HepG2 (cell line): ENCODE results near the gene EYA4. TPM values are rescaled to one million over a fixed set of nuclear protein-coding genes. Genes with fewer than 3 reads are reported as not detected.

Experiments used
- ATAC-seq: fragments of 200-7000 bp; cut with Tn5 transposase; 3 replicates; pipeline ENCODE4 v1.9.1; 2020; ENCODE audit warnings: mild to moderate bottlenecking, moderate library complexity
- BruUV-seq: library from RNA; stranded (reverse); fragments of 400-500 nt; replicated peaks from 2 replicates; lab custom pipeline; 2021; lab: Mats Ljungman, UMichigan
- CTCF ChIA-PET: fragments of 300-600 bp; formaldehyde crosslinking; extraction: SDS; loops from one replicate; lab custom pipeline; 2021; ENCODE audit warnings: low total read pairs, inconsistent platforms, low intra/inter-chr PET ratio; lab: Yijun Ruan, JAX
- POLR2A ChIA-PET: fragments of 350-600 bp; sonication (Branson Sonifier 250); formaldehyde crosslinking; loops from one replicate; lab custom pipeline; 2020; ENCODE audit warnings: antibody characterized with exemption, inconsistent platforms; lab: Yijun Ruan, JAX
- DNase-seq: peaks from one replicate; pipeline ENCODE4 v3.0.0-alpha.2; 2015; ENCODE audit warnings: low spot score
- FAIRE-seq: peaks from 3 replicates; lab custom pipeline; 2011; peaks lifted over from hg19 to GRCh38; lab: Jason Lieb, UNC
- H2AFZ ChIP-seq: one replicate; pipeline ENCODE4 v1.6.1; 2011; ENCODE audit warnings: low read length, inconsistent platforms
- H3K27ac ChIP-seq: fragments of 300-600 bp; 3 replicates; pipeline ENCODE4 v1.8.0; 2011; ENCODE audit warnings: mixed run types, mild to moderate bottlenecking, mixed read lengths, low read length, inconsistent platforms; ENCODE audit not compliant: insufficient read depth; ENCODE audit errors: extremely low read length
- H3K27me3 ChIP-seq, 2 experiments: fragments of 200-600 bp in 1 of 2; 2 replicates in 1 of 2; 3 replicates in 1 of 2; pipeline versions ENCODE4 v1.6.0 to v1.8.0; 2011; ENCODE audit warnings: low read length in 2 of 2, mild to moderate bottlenecking in 2 of 2, moderate library complexity in 2 of 2, inconsistent platforms in 1 of 2; ENCODE audit not compliant: insufficient read depth in 2 of 2, control insufficient read depth in 1 of 2
- H3K36me3 ChIP-seq, 2 experiments: fragments of 200-600 bp in 1 of 2; replicated peaks in 1 of 2; 2 replicates in 1 of 2; 3 replicates in 1 of 2; pipeline versions ENCODE4 v1.5.1 to v1.8.0; 2011; ENCODE audit warnings: low read length in 2 of 2, inconsistent platforms in 1 of 2; ENCODE audit not compliant: insufficient read depth in 2 of 2, control insufficient read depth in 1 of 2
- H3K4me1 ChIP-seq: 2 replicates; pipeline ENCODE4 v1.5.1; 2012; ENCODE audit warnings: low read length, inconsistent platforms; ENCODE audit not compliant: insufficient read depth
- H3K4me2 ChIP-seq: 2 replicates; pipeline ENCODE4 v1.6.0; 2011; ENCODE audit warnings: low read depth, low read length, inconsistent platforms
- H3K4me3 ChIP-seq, 3 experiments: fragments of 200-600 bp in 1 of 3; sonication (generic), shearing (Covaris generic) in 1 of 3; replicated peaks in 1 of 3; 2 replicates each; pipeline ENCODE4 v1.5.1; 2011 to 2016; ENCODE audit warnings: low read length in 3 of 3, inconsistent platforms in 2 of 3, low read depth in 2 of 3, mild to moderate bottlenecking in 2 of 3, control low read depth in 1 of 3, mixed read lengths in 1 of 3; ENCODE audit not compliant: insufficient read depth in 1 of 3
- H3K79me2 ChIP-seq: one replicate; pipeline ENCODE4 v1.6.1; 2011; ENCODE audit warnings: low read length, inconsistent platforms; ENCODE audit not compliant: insufficient read depth
- H3K9ac ChIP-seq: 2 replicates; pipeline ENCODE4 v1.6.0; 2011; ENCODE audit warnings: mild to moderate bottlenecking, low read depth, low read length, inconsistent platforms; ENCODE audit not compliant: insufficient read depth
- H3K9me3 ChIP-seq: 2 replicates; pipeline ENCODE4 v1.5.1; 2012; ENCODE audit warnings: mild to moderate bottlenecking, low read length
- H4K20me1 ChIP-seq: 2 replicates; pipeline ENCODE4 v1.6.0; 2011; ENCODE audit warnings: inconsistent platforms, mild to moderate bottlenecking, low read length, moderate library complexity; ENCODE audit not compliant: insufficient read depth
- ELF3 ChIP-seq: IDR thresholded peaks from 2 replicates; pipeline ENCODE4 v1.6.1; 2016; ENCODE audit warnings: missing genetic modification reagents, missing compliant biosample characterization
- GMEB1 ChIP-seq: sonication (generic); formaldehyde crosslinking; IDR thresholded peaks from 2 replicates; pipeline ENCODE4 v1.5.1; 2020; ENCODE audit warnings: missing genetic modification reagents, mild to moderate bottlenecking, borderline replicate concordance
- HOXA7 ChIP-seq: sonication (generic); formaldehyde crosslinking; IDR thresholded peaks from 2 replicates; pipeline ENCODE4 v1.8.1; 2022; ENCODE audit warnings: mild to moderate bottlenecking, missing genetic modification reagents, moderate library complexity
- ISL2 ChIP-seq: sonication (generic); formaldehyde crosslinking; IDR thresholded peaks from 2 replicates; pipeline ENCODE4 v1.5.0; 2020; ENCODE audit warnings: missing genetic modification reagents
- LCORL ChIP-seq, 2 experiments: fragments of 450-650 bp in 1 of 2; sonication (generic) in 1 of 2; formaldehyde crosslinking in 1 of 2; IDR thresholded peaks; 2 replicates each; pipeline versions ENCODE4 v1.5.0 to v1.6.1; 2017 to 2020; ENCODE audit warnings: antibody characterized with exemption in 1 of 2, missing genetic modification reagents in 1 of 2
- MBNL3 ChIP-seq: fragments of 250-450 bp; sonication (Bioruptor Pico); conservative IDR thresholded peaks from 2 replicates; pipeline ENCODE4 v1.8.0; 2022; ENCODE audit warnings: mild to moderate bottlenecking, inconsistent platforms
- MED1 ChIP-seq: sonication (generic); formaldehyde crosslinking; IDR thresholded peaks from 2 replicates; pipeline ENCODE4 v1.4.0; 2020; ENCODE audit warnings: missing genetic modification reagents
- ZNF253 ChIP-seq: sonication (generic); formaldehyde crosslinking; IDR thresholded peaks from 2 replicates; pipeline ENCODE4 v1.8.0; 2022; ENCODE audit warnings: mild to moderate bottlenecking, missing genetic modification reagents, borderline replicate concordance
- ZNF331 ChIP-seq: sonication (generic); formaldehyde crosslinking; IDR thresholded peaks from 2 replicates; pipeline ENCODE4 v1.4.0; 2020; ENCODE audit warnings: missing genetic modification reagents
- ZNF441 ChIP-seq: sonication (generic); formaldehyde crosslinking; IDR thresholded peaks from 2 replicates; pipeline ENCODE4 v1.7.0; 2021; ENCODE audit warnings: missing genetic modification reagents, borderline replicate concordance
- ZNF552 ChIP-seq: sonication (generic); formaldehyde crosslinking; IDR thresholded peaks from 2 replicates; pipeline ENCODE4 v1.9.0; 2022; ENCODE audit warnings: missing genetic modification reagents, mild to moderate bottlenecking, borderline replicate concordance
- ZNF558 ChIP-seq: sonication (generic); formaldehyde crosslinking; IDR thresholded peaks from 2 replicates; pipeline ENCODE4 v1.9.0; 2022; ENCODE audit warnings: mild to moderate bottlenecking, missing genetic modification reagents, borderline replicate concordance
- WGBS: methylation state at CpG from one replicate; pipeline ENCODE4 v1.1.6; 2017; ENCODE audit warnings: low lambda C conversion rate; 5-methylcytosine and 5-hydroxymethylcytosine counted together
- in situ Hi-C: cut with HindIII; loops from 2 replicates; pipeline ENCODE4 v1.10.0; 2017; ENCODE audit warnings: low pct_unique_long_range_greater_than_20kb; ENCODE audit not compliant: extremely low pct_ligation_motif_present
- intact Hi-C: fragments of 100-400 bp; cut with micrococcal nuclease; formaldehyde crosslinking; loops from one replicate; pipeline ENCODE4 v1.10.0; 2022; ENCODE audit not compliant: unreplicated experiment
- polyA plus RNA-seq, 8 experiments: library from polyadenylated mRNA; depleted of rRNA in 3 of 8; stranded (reverse) in 7 of 8; unstranded in 1 of 8; fragments of >200 nt; fragmentation: Illumina TruSeq in 4 of 8; extraction: Trizol in 4 of 8; gene quantifications; 2 replicates each; pipeline versions ENCODE4 v1.2.1 to v1.2.3, GENCODE V29; 2011 to 2016; ENCODE audit warnings: low read depth in 4 of 8, missing spikeins in 1 of 8, mixed read lengths in 1 of 8; ENCODE audit not compliant: insufficient read depth in 1 of 8
- total RNA-seq, 5 experiments: library from RNA; depleted of rRNA; stranded (reverse); fragments of >200 nt; fragmentation: Illumina TruSeq; extraction: Trizol; gene quantifications; 2 replicates each; pipeline ENCODE4 v1.2.3, GENCODE V29; 2016; ENCODE audit warnings: low read depth in 1 of 5
- TF ChIP-seq, protein P1 (sequence below): sonication (generic); formaldehyde crosslinking; IDR thresholded peaks from 2 replicates; pipeline ENCODE4 v1.8.1; 2022; ENCODE audit warnings: low read depth, mild to moderate bottlenecking, missing genetic modification reagents
- TF ChIP-seq, protein P2 (sequence below): sonication (generic); formaldehyde crosslinking; IDR thresholded peaks from 2 replicates; pipeline ENCODE4 v1.5.0; 2020; ENCODE audit warnings: mild to moderate bottlenecking, missing genetic modification reagents
- TF ChIP-seq, protein P3 (sequence below): sonication (generic); formaldehyde crosslinking; IDR thresholded peaks from 2 replicates; pipeline ENCODE4 v1.8.0; 2022; ENCODE audit warnings: mild to moderate bottlenecking, missing genetic modification reagents; ENCODE audit not compliant: insufficient replicate concordance

The EYA4 gene
- total and polyA plus RNA-seq, 2 of the 13 experiments (the other 11 are each of a cell fraction or from before 2014, with no cell fraction given), result not detected

GRCh38 chr6:133418108-133418507 lies 177.0 kb downstream of the EYA4 start (continued):
- TF ChIP-seq, protein P1, sequence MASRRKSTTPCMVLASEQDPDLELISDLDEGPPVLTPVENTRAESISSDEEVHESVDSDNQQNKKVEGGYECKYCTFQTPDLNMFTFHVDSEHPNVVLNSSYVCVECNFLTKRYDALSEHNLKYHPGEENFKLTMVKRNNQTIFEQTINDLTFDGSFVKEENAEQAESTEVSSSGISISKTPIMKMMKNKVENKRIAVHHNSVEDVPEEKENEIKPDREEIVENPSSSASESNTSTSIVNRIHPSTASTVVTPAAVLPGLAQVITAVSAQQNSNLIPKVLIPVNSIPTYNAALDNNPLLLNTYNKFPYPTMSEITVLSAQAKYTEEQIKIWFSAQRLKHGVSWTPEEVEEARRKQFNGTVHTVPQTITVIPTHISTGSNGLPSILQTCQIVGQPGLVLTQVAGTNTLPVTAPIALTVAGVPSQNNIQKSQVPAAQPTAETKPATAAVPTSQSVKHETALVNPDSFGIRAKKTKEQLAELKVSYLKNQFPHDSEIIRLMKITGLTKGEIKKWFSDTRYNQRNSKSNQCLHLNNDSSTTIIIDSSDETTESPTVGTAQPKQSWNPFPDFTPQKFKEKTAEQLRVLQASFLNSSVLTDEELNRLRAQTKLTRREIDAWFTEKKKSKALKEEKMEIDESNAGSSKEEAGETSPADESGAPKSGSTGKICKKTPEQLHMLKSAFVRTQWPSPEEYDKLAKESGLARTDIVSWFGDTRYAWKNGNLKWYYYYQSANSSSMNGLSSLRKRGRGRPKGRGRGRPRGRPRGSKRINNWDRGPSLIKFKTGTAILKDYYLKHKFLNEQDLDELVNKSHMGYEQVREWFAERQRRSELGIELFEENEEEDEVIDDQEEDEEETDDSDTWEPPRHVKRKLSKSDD (CRISPR knock-in tag), result no peak
- no peak for TF ChIP-seq ZNF552 (CRISPR knock-in tag)
- no peak for TF ChIP-seq ZNF558 (CRISPR knock-in tag)

DNA sequence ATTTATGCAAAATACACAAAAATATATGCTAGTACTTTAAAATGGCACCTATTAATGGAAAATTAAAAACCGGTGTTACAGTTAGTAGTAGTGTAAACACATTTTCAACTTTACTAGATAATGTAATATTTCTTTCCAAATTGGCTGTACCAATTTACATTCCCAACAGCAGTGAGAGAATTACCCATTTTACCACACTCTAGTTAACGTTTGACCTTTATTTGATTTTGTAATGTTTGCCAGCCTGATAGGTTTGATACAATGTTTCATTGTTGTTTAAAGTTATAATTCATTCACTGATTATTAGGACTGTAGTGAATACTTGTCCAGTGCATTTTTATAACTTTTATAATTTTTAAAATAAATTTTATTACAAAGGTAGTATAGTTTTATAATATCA lies 182.1 kb downstream of the EYA4 start:
- 6% methylated on average over 2 of the region's 2 CpGs for WGBS
- no peak overlapping the region for H2AFZ ChIP-seq
- in situ Hi-C loops, result no loop called here
- H4K20me1 ChIP-seq, result no peaks in the 10 kb centered on the region
- FAIRE-seq (no peak), DNase-seq (no peak), ATAC-seq (no peak)
- POLR2A ChIA-PET, result no interaction called here
- H3K9me3 ChIP-seq, result no peaks in the 10 kb centered on the region
- H3K4me1 ChIP-seq, result no peaks in the 10 kb centered on the region
- no peak overlapping the region for H3K4me2 ChIP-seq
- intact Hi-C loops, result no loop called here
- no peak overlapping the region for H3K27ac ChIP-seq
- no peaks in the 10 kb centered on the region for H3K36me3 ChIP-seq
- TF ChIP-seq MED1 (CRISPR knock-in tag) (no peak), LCORL (IDR thresholded peaks at IDR 0.05) (no peak), LCORL (CRISPR knock-in tag; IDR thresholded peaks at IDR 0.05) (no peak), ISL2 (CRISPR knock-in tag) (no peak), ELF3 (CRISPR knock-in tag) (no peak), GMEB1 (CRISPR knock-in tag) (no peak), ZNF253 (no peak), ZNF331 (CRISPR knock-in tag) (no peak), MBNL3 (no peak), HOXA7 (CRISPR knock-in tag) (no peak), ZNF441 (no peak)
- TF ChIP-seq, protein P2, sequence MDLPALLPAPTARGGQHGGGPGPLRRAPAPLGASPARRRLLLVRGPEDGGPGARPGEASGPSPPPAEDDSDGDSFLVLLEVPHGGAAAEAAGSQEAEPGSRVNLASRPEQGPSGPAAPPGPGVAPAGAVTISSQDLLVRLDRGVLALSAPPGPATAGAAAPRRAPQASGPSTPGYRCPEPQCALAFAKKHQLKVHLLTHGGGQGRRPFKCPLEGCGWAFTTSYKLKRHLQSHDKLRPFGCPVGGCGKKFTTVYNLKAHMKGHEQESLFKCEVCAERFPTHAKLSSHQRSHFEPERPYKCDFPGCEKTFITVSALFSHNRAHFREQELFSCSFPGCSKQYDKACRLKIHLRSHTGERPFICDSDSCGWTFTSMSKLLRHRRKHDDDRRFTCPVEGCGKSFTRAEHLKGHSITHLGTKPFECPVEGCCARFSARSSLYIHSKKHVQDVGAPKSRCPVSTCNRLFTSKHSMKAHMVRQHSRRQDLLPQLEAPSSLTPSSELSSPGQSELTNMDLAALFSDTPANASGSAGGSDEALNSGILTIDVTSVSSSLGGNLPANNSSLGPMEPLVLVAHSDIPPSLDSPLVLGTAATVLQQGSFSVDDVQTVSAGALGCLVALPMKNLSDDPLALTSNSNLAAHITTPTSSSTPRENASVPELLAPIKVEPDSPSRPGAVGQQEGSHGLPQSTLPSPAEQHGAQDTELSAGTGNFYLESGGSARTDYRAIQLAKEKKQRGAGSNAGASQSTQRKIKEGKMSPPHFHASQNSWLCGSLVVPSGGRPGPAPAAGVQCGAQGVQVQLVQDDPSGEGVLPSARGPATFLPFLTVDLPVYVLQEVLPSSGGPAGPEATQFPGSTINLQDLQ (CRISPR knock-in tag), result no peak
- TF ChIP-seq, protein P3, sequence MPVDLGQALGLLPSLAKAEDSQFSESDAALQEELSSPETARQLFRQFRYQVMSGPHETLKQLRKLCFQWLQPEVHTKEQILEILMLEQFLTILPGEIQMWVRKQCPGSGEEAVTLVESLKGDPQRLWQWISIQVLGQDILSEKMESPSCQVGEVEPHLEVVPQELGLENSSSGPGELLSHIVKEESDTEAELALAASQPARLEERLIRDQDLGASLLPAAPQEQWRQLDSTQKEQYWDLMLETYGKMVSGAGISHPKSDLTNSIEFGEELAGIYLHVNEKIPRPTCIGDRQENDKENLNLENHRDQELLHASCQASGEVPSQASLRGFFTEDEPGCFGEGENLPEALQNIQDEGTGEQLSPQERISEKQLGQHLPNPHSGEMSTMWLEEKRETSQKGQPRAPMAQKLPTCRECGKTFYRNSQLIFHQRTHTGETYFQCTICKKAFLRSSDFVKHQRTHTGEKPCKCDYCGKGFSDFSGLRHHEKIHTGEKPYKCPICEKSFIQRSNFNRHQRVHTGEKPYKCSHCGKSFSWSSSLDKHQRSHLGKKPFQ (CRISPR knock-in tag), result no peak
- H3K79me2 ChIP-seq, result no peaks in the 10 kb centered on the region
- no TSS peak for BruUV-seq
- no peak overlapping the region for H3K9ac ChIP-seq
- CTCF ChIA-PET, result no interaction called here
- H3K4me3 ChIP-seq, result no peak overlapping the region
- H3K27me3 ChIP-seq, result 0 out of 5 replicates have a peak, but pooled peaks cover 0 to 2% of the 10 kb centered on the region in 2 experiments
